Stimulated activated CD8-positive, alpha-beta memory T cell treated with anti-CD3 and anti-CD28 coated beads, Interleukin-4, amount 100 ng/mL, for 24 hours (primary cell): ENCODE data around the gene AKAP6.

Experiments
- DNase-seq: peaks from one replicate; pipeline ENCODE4 v3.0.0-alpha.2; 2020; ENCODE audit warnings: low read depth

AKAP6 gene

DNA sequence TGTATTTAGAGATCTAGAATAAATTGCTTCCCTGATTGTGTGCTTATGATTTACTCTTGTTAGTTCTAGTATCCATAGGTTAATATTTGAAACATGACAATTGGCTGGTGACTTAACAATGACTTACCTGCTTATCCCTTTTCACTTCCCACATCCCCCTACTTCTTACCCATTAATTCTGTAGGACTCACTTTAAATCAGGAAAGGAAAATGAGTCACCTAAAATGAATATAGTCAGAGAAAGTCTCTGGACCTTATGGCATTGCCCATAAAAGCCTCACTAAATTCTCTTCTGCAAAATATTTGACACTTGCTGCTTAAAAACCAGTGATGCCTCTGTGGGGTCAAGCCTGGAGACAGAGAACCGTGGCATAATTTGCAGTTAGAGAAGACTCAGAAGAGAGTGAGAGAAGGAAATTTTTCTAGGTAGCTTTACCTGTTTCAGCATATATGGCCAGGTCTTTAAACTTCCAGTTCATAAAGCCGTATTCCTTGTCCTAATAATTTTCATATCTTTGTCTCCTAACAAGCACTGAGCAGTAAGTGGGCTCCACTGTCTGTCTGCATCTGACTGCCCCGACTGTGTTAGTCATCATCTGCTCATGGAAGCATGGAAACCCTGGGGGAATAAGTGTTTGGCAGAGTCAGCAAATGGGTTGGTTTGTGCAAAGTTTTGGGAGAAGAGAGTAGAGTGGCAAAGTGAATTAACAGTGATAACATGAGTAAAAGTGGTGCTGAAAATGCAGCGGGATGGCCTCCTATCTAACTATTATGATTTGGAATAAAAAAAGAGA lies 294.4 kb downstream of the AKAP6 start:
- no peak for DNase-seq

DNA sequence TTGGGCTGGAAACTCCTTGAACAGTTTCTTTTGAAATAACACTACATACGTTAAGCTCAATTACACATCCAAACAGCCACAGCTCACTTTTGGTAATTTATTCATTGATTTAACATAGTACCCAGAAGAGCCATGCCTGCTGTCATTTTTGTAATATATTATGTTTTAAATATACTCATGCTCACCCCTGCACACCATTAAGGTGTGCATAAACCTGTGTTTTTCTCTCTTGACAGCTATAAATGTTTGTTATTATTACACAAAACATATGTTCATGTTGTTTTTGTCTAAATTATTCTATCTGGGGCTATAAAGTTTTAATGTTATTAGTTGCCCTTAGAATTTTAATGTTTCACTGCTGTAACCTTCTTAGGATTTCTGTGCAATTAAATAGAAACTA lies 296.1 kb downstream of the AKAP6 start:
- DNase-seq = no peak

DNA sequence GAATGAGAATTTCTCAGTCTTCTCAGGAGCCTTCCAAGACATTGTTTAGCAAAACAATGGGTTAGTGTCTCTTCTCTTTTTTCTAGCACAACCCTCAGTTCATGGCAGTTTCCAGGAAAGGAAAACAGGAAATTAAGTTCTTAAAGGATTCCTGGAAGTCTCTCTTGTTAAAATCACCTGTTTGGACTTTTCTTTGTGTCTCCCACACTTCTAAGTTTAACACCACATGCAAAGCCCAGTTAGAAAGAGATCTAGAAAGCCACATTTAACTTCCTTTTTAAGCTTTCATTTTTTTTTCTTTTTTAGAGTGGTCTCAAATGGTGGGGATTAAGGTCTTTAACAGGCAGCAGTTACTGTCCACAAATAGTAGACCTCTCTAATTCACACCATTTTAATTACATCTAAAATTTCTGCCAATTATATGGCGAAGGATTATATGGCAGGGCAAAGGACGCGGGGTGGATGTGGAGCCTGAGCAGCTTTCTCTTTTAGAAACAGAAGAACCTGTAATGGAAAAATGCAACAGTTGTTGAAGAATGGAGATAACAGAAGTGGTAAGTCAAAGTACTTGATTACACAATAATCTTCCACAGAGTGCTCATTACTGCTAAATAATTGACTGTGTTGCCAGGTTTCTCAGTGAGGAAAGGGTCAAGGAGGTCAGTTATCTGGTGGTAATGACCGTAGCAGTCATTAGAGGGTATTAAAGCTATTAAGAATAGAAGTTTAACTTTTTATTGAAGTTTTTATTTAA lies 298.6 kb downstream of the AKAP6 start:
- DNase-seq = no peak

DNA sequence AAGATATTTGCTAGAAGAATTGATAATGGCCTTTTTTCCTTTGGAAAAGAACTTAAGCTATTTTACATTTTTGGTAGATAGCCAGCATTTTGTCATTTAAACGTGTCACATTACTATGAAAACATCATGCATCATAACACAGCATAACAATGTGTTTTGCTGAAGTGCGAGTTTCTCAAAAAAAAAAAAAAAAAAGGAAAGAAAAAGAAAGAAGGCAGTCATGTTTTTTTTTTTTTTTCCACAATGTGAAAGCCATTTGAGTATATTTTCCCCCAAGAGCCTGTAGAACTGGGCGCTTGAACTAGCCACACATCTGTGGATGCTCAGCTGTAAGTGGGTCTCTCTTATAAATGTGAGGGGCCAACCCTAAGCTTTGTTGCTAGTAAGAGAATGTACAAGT lies 300.1 kb downstream of the AKAP6 start:
- no peak for DNase-seq

DNA sequence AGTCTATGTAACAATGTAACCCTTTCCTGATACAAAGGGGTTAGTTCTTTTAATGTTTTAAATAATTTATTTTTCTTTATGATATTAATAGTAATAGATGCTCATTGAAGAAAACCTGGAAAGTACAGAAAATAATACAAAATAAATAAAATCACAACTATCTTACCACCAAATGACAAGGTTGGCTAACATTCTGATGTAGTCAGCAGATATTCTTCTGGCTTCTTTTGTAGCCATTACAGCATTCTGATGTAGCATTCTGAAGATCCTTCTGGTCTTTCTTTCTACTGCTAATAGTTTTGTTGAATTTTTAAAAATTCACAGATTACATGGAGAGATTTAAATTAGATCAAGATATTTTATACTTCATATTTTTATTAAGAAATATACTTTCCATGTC lies 301.6 kb downstream of the AKAP6 start:
- DNase-seq = no peak

DNA sequence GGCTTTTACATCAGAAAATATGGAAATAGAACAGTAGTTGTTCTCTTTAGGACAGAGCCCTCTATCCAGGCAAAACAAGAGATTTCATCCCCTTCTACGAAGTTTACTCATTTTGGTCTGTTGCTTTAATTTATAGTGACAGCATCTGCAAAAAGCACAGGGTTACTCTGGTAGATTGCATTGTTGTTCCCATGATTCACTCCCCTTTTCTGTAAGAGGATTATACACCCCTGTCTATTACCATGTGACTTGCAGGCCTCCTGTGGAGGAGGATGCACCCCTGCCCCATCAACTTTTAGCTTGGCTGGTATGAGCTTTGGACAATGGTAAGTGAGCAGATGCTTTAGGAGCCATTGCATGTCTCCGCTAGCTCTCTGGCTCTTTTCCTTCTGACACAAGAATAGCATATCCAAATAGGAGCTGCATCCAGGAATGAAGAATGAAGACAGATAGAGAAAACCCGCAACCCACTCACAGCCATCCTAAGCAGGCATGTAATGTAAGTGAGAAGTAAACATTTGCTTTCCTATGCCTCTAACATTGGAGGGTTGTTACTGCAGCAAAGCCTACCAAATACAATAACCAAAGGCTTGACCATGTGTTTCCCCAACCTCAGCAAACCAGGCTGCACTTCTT lies 304.2 kb downstream of the AKAP6 start:
- DNase-seq = no peak

DNA sequence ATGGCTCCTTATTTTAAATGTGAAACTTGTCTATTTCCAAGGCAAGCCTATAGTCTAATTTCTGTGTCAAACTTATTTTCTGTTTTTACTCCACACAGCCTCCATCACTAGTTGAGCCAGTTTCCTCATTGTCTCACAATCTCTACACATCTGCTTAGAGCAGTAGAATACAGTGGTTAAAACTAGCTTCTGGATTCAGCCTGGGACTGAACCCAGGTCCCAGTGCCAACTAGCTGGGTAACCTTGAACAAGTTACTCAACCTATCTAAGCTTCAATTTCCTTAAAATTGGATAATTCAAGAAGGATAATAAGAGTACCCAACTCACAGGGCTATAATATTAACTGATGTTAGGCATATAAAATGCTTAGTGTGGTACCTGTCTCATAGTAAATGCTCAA lies 304.8 kb downstream of the AKAP6 start:
- no peak for DNase-seq

DNA sequence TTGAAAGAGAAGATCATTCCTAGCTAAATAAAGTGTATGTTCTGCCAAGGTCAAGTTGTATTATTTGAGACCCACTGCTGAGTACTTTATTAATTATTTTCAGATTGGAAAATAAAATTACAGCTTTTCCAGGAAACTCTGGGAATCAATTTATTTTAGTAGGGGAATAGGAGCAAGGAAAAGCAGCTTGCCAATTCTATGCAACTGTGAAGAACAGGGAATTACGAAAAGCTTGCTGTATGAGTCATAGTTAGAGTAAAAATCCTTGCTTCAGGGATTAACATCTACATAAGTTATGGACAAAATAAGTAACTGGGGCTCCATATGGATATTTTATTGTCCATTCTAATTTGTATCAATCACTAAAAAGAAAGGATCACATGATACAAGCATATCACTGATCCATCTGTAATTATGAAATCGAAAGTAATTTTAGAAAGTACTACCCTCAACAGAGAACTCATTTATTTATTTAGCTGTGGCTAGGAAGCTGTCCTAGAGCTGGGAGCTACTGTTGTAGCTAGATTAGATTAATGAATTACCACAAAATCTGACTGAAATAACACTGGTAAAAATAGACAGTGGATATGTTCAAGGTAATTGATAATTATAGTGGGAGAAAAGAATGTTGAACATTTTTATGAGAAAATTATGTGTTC lies 306.1 kb downstream of the AKAP6 start:
- no peak for DNase-seq

DNA sequence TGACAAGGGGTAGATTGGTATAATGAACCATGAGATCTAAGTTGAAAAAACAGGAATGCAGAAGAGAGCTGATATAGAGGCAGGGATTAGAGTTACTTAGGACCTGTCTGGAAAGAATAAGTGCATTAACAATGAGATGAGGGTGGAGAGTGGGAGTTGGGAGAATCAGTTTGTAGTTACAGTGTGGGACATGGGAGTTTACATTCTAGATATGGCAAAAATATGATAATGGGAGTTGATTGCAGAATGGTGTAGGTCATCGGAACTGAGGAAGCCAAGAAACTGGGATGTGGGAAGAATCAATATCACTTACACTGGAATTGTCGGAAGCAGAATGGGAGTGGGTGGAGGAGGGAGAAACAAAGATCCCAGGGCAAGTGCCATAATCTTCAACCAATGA lies 308.5 kb downstream of the AKAP6 start:
- DNase-seq = no peak

DNA sequence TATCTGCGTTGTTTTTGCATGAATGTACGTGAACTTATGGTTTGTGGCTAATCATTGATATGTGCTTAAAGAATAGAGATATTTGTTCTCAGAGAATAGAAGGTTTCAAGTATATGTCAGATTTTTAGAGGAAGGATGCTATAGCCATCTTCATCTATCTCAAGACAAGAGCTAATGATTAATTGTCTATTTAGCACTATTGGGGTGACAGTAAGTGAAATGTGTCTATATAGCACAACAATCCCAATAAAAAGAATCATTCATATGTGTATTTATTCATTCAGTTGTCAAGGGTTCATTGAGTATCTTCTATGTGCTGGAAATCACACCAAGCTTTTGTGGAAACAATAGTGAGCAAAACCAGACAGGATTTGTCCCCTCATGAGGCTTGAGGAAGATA lies 310.1 kb downstream of the AKAP6 start:
- DNase-seq = no peak

DNA sequence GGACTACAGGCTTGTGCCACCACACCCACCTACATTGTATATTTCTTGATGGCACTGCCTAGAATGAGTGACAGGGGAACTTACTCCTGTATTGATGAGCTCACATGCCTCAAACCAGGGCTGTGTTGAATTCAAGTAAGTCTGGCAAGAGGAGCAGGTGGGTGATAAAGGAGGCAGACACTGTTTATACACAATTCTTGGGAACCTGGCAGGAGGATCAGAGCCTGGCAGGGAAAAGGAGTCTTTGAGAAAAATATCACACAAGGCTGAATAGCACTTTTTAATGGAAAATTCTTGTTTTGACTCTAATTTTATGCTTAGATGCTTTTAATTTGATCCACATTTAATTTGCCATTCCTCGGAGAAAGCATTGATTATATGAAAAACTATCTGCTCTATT lies 316.5 kb downstream of the AKAP6 start:
- DNase-seq = no peak

DNA sequence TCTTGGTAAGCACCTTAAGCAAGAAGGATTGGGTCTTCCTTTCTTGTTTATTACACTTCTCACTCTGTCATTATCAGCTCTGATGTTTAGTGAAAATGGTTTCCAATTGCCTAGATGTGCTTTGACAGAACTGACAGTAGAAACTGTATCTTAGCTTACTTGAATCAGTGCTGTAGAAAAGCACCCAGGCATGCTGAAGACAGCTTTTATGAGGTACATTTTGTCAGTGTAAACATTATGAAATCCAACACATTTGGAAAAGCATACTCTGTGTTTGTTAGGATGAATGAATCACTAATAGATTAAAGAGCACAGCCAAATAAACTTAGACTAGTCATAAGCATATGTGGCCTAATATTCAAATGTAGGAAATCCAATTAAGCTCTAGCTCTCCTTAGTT lies 319.3 kb downstream of the AKAP6 start:
- no peak for DNase-seq

DNA sequence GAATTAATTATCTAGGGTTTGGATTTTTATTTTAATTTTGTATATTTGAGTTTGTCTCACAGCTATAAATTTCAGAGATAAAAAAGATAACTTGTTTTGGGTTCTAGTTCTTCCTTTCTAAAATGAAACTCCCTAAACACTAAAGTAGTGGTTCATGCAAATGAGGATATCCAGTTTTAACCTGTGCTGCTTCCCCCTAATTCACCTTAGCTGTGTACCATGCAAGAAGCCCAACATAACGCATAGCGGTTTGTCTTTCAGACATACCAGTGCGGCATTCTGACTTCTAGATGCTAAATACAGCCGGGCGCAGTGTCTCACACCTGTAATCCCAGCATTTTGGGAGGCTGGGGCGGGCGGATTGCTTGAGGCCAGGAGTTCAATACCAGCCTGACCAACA lies 320.9 kb downstream of the AKAP6 start:
- DNase-seq = no peak

DNA sequence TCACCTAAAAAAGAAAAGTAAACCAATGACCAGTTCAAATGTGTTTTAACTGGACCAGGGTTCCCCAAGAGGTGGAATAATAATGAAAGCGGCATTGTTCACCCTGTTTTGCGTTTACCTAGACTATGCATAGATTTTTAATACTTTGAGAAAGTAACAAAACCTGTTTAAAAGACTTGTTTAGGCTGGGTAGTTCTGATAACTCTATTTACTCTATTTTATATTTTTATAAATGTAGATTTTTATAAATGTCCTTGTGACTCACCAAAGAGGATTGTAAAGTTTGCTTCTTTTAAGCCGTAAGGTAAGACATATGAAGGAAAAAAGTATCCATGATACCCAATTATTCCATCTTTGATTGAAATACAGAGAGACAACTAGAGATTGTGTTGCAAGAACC lies 321.6 kb downstream of the AKAP6 start:
- no peak for DNase-seq

DNA sequence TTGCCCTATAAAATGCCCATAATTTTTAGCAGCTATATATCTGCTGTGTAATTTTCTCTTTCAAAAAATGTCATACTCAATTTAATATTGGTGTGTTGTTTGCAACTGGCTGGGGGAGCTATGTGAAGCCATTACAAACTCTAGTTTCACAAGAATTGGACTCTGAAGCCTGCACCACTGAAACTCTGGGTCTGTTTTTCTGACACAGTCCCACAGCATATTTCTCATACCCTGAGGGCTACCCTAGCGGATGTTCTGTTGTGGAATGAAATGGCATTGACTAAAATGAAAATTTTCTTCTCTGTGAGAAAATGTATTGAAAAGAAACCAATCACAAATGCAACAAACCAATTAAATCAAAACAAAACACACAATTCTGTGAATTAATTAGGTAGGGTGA lies 325.0 kb downstream of the AKAP6 start:
- DNase-seq = no peak

DNA sequence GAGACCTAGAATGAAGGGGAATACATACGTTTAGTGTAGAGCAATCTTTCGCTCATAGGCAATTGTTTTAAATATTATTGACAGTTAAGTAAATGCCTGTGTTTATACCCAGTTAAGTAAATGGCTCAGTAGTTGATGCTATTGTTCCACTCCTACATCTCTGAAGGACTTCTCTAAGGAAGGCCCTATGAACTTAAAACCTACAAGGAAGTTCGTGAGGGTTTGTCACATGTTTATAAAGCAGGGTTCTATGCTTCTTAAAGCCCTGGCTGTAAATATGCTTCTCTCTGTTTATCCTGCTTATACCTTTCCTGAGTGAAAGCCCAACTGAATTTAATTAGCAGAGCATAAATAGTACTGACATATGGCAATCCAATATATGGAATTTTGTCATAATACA lies 327.5 kb downstream of the AKAP6 start:
- no peak for DNase-seq

DNA sequence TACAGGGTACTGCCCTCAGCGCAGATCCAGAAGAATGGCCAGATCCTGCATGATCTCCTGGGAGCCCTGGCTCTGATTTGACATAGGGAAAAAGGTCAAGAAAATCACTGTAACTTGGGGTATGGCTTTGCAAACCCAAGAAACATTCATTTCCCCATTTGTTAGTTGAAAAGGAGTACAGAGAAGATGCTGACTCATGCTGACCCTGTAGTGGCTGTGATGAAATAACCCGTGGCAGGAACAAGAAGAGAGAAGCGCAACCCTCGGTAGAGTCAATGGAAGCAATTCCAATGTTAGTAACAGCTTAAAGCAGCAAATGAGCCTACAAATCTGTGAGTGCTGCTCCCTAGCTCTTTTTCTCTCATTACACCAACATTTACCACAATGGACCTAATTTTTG lies 328.0 kb downstream of the AKAP6 start:
- no peak for DNase-seq

DNA sequence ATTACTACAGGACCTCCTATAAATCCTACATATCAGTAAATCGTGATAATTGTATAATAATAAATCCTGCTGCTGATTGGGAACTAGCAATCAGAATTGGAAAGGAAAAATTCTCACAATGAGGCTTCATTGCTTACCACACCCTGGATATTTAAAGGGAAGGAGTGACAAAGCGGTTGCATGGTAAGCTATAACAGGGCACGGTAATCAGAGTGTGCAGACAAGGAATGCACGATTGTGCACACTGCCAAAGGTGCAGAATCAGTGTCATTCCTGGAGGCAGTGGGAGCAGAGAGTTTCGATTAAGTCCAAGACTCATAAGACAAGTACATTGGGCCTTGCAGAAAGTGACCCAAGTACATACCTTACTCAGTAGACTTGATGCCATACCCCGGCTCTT lies 332.1 kb downstream of the AKAP6 start:
- DNase-seq = no peak

DNA sequence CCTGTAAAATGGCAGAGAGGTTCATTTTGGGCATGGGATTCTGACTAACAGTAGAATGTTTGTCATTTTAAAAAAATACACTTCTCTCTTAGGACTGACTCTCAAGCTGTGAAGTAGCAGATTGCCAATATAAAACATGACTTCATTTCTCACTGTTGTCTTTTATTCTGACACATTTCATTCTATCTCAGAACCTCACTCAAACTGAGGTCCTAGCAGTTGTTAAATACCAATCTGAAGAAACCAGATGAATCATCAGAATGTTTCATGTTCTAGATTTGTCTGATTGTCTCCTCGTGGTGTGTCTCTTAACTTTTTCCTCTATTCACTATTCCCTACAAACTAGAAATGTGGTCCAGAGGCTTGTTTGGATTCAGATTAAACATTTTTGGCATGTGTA lies 333.1 kb downstream of the AKAP6 start:
- no peak for DNase-seq

DNA sequence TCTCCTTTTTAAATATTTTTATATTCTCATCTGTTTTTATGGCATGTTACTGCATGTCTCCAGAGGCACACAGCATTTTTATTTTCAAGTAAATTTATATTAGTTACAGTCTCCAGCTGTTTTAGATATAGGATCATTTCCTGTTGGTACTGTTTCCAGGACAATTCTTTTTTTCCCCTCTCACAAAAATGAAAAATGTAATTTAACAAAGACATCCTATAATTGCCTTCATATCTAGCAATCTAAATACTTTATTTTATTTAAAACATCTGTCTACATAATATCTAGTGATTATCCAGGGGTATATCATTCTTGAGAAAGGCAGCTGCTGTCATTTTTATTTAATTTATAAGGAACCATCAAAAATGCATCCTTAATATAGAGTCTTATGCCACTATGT lies 337.2 kb downstream of the AKAP6 start:
- no peak for DNase-seq

DNA sequence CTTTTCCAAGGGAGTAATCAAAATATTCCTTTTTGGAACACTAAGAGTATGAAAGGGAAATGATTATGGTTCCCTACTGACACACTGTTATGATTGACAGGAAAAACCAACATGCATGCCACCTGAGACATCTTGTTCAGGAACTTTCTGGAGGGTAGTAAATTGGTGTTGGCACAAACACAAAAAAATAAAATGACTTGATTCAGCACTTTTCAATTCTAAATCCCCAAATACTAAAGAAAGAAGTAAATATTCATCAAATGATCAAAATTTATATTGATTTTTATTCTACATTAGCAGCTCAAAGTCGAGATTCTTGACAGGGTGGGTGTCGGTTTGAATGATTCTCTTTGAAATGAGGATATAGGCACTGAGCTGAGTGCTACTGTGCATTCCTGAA lies 338.2 kb downstream of the AKAP6 start:
- no peak for DNase-seq

DNA sequence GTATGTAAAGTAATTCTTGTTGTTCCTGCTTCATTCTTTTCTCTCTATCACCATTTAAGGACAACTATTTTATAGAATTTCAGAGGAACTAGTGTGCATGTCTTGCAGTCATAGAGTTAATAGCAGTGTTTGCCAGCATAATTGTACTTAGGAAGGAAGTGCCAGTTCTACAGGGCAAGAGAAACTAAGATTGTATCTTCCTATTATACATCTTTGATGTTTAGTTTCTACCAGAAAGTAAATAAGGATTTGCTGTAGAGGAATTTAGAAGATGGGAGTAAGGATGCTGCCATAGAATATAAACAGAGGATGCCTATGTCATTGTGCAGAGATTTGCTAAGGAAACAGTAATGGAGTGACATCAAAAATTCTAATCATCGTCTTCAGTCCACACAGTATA lies 338.7 kb downstream of the AKAP6 start:
- no peak for DNase-seq

DNA sequence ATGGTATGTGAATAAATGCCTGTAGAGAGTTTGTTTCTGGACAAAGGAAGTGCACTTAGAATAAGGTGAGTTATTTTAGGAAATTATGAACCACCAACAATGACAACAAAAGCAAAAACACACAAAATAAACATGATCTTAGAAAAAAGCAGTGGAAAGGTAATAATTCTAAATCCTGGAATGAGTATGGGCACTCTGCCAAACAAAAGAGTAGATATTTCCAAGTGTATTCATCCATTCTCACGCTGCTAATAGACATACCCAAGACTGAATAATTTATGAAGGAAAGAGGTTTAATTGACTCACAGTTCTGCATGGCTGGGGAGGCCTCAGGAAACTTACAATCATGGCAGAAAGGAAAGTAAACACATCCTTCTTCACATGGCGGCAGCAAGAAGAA lies 340.3 kb downstream of the AKAP6 start:
- no peak for DNase-seq
